Mammary epithelial cell (primary cell): ENCODE measurements around the gene PER3.

Experiments
- CTCF ChIP-seq, 2 donors: IDR thresholded peaks in 1 of 2; conservative IDR thresholded peaks in 1 of 2; 2 replicates each; pipeline ENCODE4 v1.5.1; 2011 to 2012; ENCODE audit warnings: inconsistent platforms in 2 of 2, low read length in 2 of 2, mild to moderate bottlenecking in 2 of 2, control low read depth in 1 of 2, low read depth in 1 of 2; ENCODE audit not compliant: insufficient read depth in 1 of 2; ENCODE audit errors: extremely low read depth in 1 of 2
- EZH2 ChIP-seq: IDR thresholded peaks from 2 replicates; pipeline ENCODE4 v1.6.1; 2012; ENCODE audit warnings: low read length, inconsistent platforms, borderline replicate concordance

- TF ChIP-seq CTCF (conservative IDR thresholded peaks at IDR 0.05 in 1 of 2, IDR thresholded peaks at IDR 0.05 in 1 of 2; ENCODE audit: extremely low read depth in 1 of 2, insufficient read depth in 1 of 2, low read depth in 1 of 2, low read length in 2 of 2) (no peak), EZH2 (no peak)
Measured at GRCh38 chr1:7809742-7810141, 25.7 kb downstream of the PER3 start.
